IMR-90 (cell line): ENCODE data around the gene RBFA. TPM values are rescaled to one million over a fixed set of nuclear protein-coding genes. Genes with fewer than 3 reads are reported as not detected.

Source experiments
- ATAC-seq: fragments of 200-7000 bp; cut with Tn5 transposase; 2 replicates; pipeline ENCODE4 v1.9.1; 2020; ENCODE audit warnings: low read depth, mild to moderate bottlenecking, moderate library complexity
- BruUV-seq: library from RNA; stranded (reverse); fragments of 400-500 nt; replicated peaks from 2 replicates; lab custom pipeline; 2021; lab: Mats Ljungman, UMichigan
- CTCF ChIA-PET: fragments of 300-600 bp; formaldehyde crosslinking; extraction: SDS; loops from one replicate; lab custom pipeline; 2021; ENCODE audit warnings: antibody characterized with exemption; lab: Yijun Ruan, JAX
- POLR2A ChIA-PET: fragments of 300-600 bp; sonication (Branson Sonifier 250); formaldehyde crosslinking; loops from one replicate; lab custom pipeline; 2022; ENCODE audit warnings: antibody characterized with exemption; ENCODE audit not compliant: unreplicated experiment; lab: Charles Lee
- DNase-seq: peaks from one replicate; pipeline ENCODE4 v3.0.0; 2013
- H2AFZ ChIP-seq: replicated peaks from 2 replicates; pipeline ENCODE3; 2013; ENCODE audit warnings: low read length, mild to moderate bottlenecking; ENCODE audit not compliant: poor library complexity
- H2AK5ac ChIP-seq: 2 replicates; pipeline ENCODE4 v1.6.1; 2013; ENCODE audit warnings: low read depth, low read length, inconsistent platforms
- H2AK9ac ChIP-seq: replicated peaks from 2 replicates; pipeline ENCODE3; 2013; ENCODE audit warnings: mild to moderate bottlenecking, low read depth, low read length, moderate library complexity; ENCODE audit not compliant: poor library complexity
- H2BK120ac ChIP-seq: 2 replicates; pipeline ENCODE4 v1.6.1; 2013; ENCODE audit warnings: low read depth, low read length, inconsistent platforms
- H2BK15ac ChIP-seq: 3 replicates; pipeline ENCODE4 v1.6.1; 2013; ENCODE audit warnings: low read depth, low read length, inconsistent platforms
- H2BK20ac ChIP-seq: 2 replicates; pipeline ENCODE4 v1.6.1; 2013; ENCODE audit warnings: low read depth, mild to moderate bottlenecking, inconsistent platforms, low read length, moderate library complexity
- H2BK5ac ChIP-seq: 2 replicates; pipeline ENCODE4 v1.6.1; 2013; ENCODE audit warnings: mild to moderate bottlenecking, low read depth, low read length, inconsistent platforms; ENCODE audit not compliant: poor library complexity, severe bottlenecking
- H3K14ac ChIP-seq: replicated peaks from 2 replicates; pipeline ENCODE4 v1.6.1; 2013; ENCODE audit warnings: low read depth, low read length, inconsistent platforms
- H3K18ac ChIP-seq: 2 replicates; pipeline ENCODE4 v1.6.1; 2013; ENCODE audit warnings: low read depth, low read length, control low read depth
- H3K23ac ChIP-seq: 2 replicates; pipeline ENCODE4 v1.6.1; 2013; ENCODE audit warnings: low read depth, low read length, inconsistent platforms
- H3K27ac ChIP-seq: 2 replicates; pipeline ENCODE4 v1.5.1; 2013; ENCODE audit warnings: mild to moderate bottlenecking, control low read depth, low read length; ENCODE audit not compliant: insufficient read depth
- H3K27me3 ChIP-seq: 2 replicates; pipeline ENCODE4 v1.6.1; 2013; ENCODE audit warnings: low read length; ENCODE audit not compliant: control insufficient read depth, insufficient read depth
- H3K36me3 ChIP-seq: 2 replicates; pipeline ENCODE4 v1.6.1; 2013; ENCODE audit warnings: low read length, mixed read lengths; ENCODE audit not compliant: control insufficient read depth, insufficient read depth
- H3K4ac ChIP-seq: 2 replicates; pipeline ENCODE4 v1.6.1; 2013; ENCODE audit warnings: low read depth, low read length, inconsistent platforms
- H3K4me1 ChIP-seq: 2 replicates; pipeline ENCODE4 v1.6.1; 2013; ENCODE audit warnings: low read length, mixed read lengths; ENCODE audit not compliant: control insufficient read depth, insufficient read depth
- H3K4me2 ChIP-seq: 2 replicates; pipeline ENCODE4 v1.6.1; 2013; ENCODE audit warnings: low read depth, mild to moderate bottlenecking, control low read depth, low read length, moderate library complexity
- H3K4me3 ChIP-seq: 2 replicates; pipeline ENCODE4 v1.5.1; 2013; ENCODE audit warnings: low read depth, mild to moderate bottlenecking, control low read depth, low read length, moderate library complexity; ENCODE audit not compliant: insufficient read depth
- H3K56ac ChIP-seq: 2 replicates; pipeline ENCODE4 v1.6.1; 2013; ENCODE audit warnings: low read length, inconsistent platforms; ENCODE audit not compliant: insufficient read depth; ENCODE audit errors: extremely low read depth
- H3K79me1 ChIP-seq, 2 experiments: 2 replicates each; pipeline ENCODE4 v1.6.1; 2013; ENCODE audit warnings: low read length in 2 of 2, inconsistent platforms in 1 of 2, low read depth in 1 of 2
- H3K9ac ChIP-seq: 2 replicates; pipeline ENCODE4 v1.6.1; 2013; ENCODE audit warnings: low read depth, low read length, control low read depth
- H3K9me1 ChIP-seq: 2 replicates; pipeline ENCODE4 v1.6.1; 2013; ENCODE audit warnings: low read length, inconsistent platforms; ENCODE audit not compliant: insufficient read depth
- H3K9me3 ChIP-seq: 2 replicates; pipeline ENCODE4 v1.6.1; 2013; ENCODE audit warnings: low read length; ENCODE audit not compliant: control insufficient read depth, insufficient read depth
- H4K20me1 ChIP-seq: 2 replicates; pipeline ENCODE4 v1.6.1; 2013; ENCODE audit warnings: low read length, inconsistent platforms; ENCODE audit not compliant: insufficient read depth
- H4K5ac ChIP-seq: 2 replicates; pipeline ENCODE4 v1.6.1; 2013; ENCODE audit warnings: mild to moderate bottlenecking, low read depth, low read length, control low read depth
- H4K8ac ChIP-seq, 2 experiments: 2 replicates each; pipeline ENCODE4 v1.6.1; 2013; ENCODE audit warnings: low read depth in 2 of 2, low read length in 2 of 2, control low read depth in 1 of 2, inconsistent platforms in 1 of 2
- H4K91ac ChIP-seq: 2 replicates; pipeline ENCODE4 v1.6.1; 2013; ENCODE audit warnings: low read depth, low read length, inconsistent platforms; ENCODE audit not compliant: insufficient read depth
- CEBPB ChIP-seq: IDR thresholded peaks from 2 replicates; pipeline ENCODE4 v1.6.1; 2012; ENCODE audit warnings: low read depth, low read length, improper control_type of control experiment
- MAFK ChIP-seq: IDR thresholded peaks from 2 replicates; pipeline ENCODE4 v1.6.1; 2012; ENCODE audit warnings: low read depth, low read length, improper control_type of control experiment
- RFX5 ChIP-seq: IDR thresholded peaks from 2 replicates; pipeline ENCODE4 v1.8.0; 2012; ENCODE audit warnings: low read depth, mild to moderate bottlenecking, low read length, moderate library complexity
- WGBS, 2 experiments: methylation state at CpG; one replicate each; pipeline versions ENCODE4 v1.1.5 to v1.1.7; 2013; ENCODE audit warnings: missing lambda C conversion rate in 2 of 2; ENCODE audit not compliant: insufficient read length in 1 of 2; ENCODE audit errors: extremely low coverage in 2 of 2; 5-methylcytosine and 5-hydroxymethylcytosine counted together
- dilution Hi-C: fragments of 300-500 bp; cut with HindIII; formaldehyde crosslinking; loops from one replicate; pipeline ENCODE4 v1.14.3; 2018; ENCODE audit warnings: low sequenced_read_pairs; ENCODE audit not compliant: unreplicated experiment
- in situ Hi-C: fragments of 300-500 bp; cut with MboI; formaldehyde crosslinking; loops from 3 replicates; pipeline ENCODE4 v1.14.3; 2019; ENCODE audit warnings: low sequenced_read_pairs, inconsistent platforms, mixed read lengths
- intact Hi-C: fragments of 100-400 bp; cut with micrococcal nuclease; formaldehyde crosslinking; loops from 2 replicates; pipeline ENCODE4 v1.10.0; 2022
- polyA plus RNA-seq, 3 experiments: library from polyadenylated mRNA; depleted of rRNA; stranded (reverse); fragments of >200 nt; gene quantifications; 2 replicates each; pipeline ENCODE4 v1.2.3, GENCODE V29; 2012; ENCODE audit warnings: low replicate concordance in 1 of 3
- total RNA-seq: library from RNA; depleted of rRNA; stranded (reverse); fragments of >200 nt; gene quantifications from 2 replicates; pipeline ENCODE4 v1.2.3, GENCODE V29; 2012

The RBFA gene
- total and polyA plus RNA-seq, 2 of the 4 experiments (the other 2 are of a cell fraction), result 21.0 to 38.0 TPM

DNA sequence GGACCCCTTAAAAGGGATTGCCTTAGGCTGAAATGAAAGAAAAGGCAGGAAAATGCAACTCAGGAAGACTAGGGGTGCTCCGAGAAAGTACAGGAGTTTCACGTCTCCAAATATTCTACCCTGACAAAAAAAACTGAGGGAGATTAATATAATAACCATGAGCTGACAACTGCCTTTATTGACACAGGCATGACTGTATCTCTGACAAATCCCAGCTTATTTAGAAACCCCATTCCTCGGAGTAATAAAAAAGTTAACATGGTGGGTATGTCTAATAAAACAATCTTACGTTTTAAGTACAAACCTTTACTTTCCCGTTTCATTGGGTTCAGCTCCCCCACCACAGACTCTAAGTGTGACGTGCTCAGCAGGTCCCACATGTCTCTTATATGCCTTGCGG is 7.9 kb upstream of the RBFA start:
- ChIA-PET CTCF (no interaction called here), POLR2A (no interaction called here)

More for the DNA sequence above, 7.9 kb upstream of the RBFA start:
- no peak overlapping the region for H3K4ac ChIP-seq
- H2AK9ac ChIP-seq, result no peak overlapping the region
- H3K9me1 ChIP-seq, result no peaks in the 10 kb centered on the region
- H2AK5ac ChIP-seq, result no peak overlapping the region
- H3K27ac ChIP-seq, result no peak overlapping the region
- WGBS, 2 experiments, result 93% methylated on average over 3 of the region's 7 CpGs; no CpG with 5 or more reads in 1 of the 2 experiments
- H4K91ac ChIP-seq, result no peak overlapping the region
- no peak overlapping the region for H2BK5ac ChIP-seq
- intact Hi-C loops, result no loop called here
- H3K36me3 ChIP-seq, result no peaks in the 10 kb centered on the region
- dilution Hi-C loops, result no loop called here
- no peak overlapping the region for H3K14ac ChIP-seq
- H3K18ac ChIP-seq, result no peak overlapping the region
- H3K4me2 ChIP-seq, result no peak overlapping the region
- TF ChIP-seq RFX5 (no peak), CEBPB (no peak), MAFK (no peak)
- in situ Hi-C loops, result no loop called here
- no peak overlapping the region for H3K23ac ChIP-seq
- no peak for DNase-seq
- H4K8ac ChIP-seq, result no peak overlapping the region
- peaks cover 37% of the 10 kb centered on the region for H3K9me3 ChIP-seq
- ATAC-seq, result no peak
- no peak overlapping the region for H2AFZ ChIP-seq
- H2BK15ac ChIP-seq, result no peak overlapping the region
- H3K79me1 ChIP-seq, result no peaks in the 10 kb centered on the region; a peak in 1 of 4 replicates
- H3K56ac ChIP-seq, result no peak overlapping the region
- H3K9ac ChIP-seq, result no peak overlapping the region
- no peaks in the 10 kb centered on the region for H4K20me1 ChIP-seq
- no peaks in the 10 kb centered on the region for H3K4me1 ChIP-seq
- BruUV-seq, result no TSS peak
- no peak overlapping the region for H2BK20ac ChIP-seq
- no peak overlapping the region for H2BK120ac ChIP-seq
- H3K27me3 ChIP-seq, result no peaks in the 10 kb centered on the region
- H4K5ac ChIP-seq, result no peak overlapping the region
- H3K4me3 ChIP-seq, result no peak overlapping the region
